ENCODE measurements around the gene CENATAC.
"Not testable (repeated sequence)": the region's sequence is repeated elsewhere in the genome, so short reads cannot be mapped to it uniquely, and the experiment has no call there.

CENATAC gene

DNA sequence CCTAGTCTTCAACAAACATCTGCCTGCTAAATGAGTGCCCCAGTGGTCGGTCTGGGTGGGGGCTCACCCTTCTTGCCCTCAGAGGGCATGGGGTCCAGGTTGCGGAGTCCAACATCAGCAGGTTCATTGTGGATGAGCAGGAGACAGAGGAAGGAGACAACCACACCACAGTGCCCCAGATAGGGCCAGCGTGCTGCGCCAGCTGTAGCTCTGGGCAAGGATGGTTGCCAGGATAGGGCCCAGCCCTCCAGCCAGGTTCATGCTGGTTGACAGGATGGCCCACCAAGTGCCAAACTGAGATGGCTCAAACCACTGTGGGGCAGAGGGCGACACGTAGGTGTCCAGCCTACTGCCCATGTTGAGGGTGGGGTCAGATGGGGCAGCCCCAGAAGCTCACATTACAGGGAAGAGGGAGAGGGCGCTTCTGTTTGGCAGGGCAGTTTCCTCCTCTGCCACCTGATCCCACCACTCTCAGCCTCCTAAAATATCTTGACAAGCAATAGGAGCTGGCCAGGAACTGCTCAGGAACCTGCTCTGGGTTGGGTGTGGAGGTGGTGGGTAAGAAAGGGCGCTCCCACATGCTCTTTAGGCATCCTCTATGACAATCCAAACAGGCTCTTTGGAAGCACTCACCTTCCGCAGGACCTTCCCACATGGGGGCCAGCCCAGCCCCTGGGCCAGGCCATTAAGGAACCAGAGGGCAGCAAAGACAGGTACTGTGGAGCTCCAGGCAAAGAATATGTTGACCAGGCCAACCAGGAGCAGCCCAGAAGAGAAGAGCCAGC, 29.8 kb downstream of the CENATAC start:
- no peak for DNase-seq

GRCh38 chr11:119028346-119029068, 30.6 kb downstream of the CENATAC start:
- no peak for DNase-seq

GRCh38 chr11:119029069-119029339, 31.1 kb downstream of the CENATAC start:
- no peak for DNase-seq

DNA sequence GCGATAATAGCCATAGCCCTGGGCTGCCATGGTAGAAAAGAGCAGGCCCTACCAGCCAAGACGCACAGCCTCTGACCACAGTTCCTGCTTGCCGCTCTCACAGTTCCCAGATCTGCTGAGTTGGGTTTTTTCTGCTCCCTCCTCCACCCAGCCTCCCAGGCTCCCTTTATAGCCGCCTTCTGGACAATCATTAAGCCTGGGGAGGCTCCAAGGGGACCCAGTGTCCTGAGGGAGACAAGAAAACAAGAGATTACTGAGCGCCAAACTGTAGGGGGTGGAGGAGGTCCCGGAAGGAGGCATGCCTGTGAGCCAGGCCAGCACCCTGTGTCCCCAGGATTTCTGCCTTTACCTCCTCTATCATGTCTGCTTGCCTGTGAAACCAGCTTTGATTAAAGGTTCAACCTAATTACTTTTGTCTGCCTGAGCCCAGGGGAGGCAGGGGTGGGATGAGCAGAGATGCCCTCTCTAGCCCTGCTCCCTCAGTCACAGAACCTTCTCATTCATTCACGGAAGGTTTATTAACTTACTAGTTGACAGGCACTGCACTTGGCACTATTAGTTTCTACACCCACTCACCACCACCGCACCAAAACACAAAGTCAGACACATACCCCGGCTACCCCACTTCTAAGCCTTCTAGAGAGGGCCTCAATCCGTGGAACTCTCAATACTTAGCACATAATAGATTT, 31.5 kb downstream of the CENATAC start:
- peak; percentile 52 to 67 for DNase-seq

DNA sequence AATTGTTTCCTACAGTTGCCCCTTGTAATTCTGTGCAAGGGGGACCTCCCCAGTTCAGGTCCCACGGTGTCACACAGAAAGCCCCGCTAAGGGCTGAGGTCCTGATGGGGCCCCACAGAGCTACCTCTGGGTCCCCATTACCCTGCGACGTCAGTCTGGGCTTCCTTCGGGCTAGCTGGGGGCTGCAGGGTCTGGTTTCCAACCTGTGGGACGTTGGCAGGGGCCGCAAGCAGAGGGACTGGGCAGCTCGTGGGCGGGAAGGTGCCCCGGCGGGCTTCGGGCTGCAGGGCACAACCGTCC, 32.0 kb downstream of the CENATAC start:
- DNase-seq = no peak

DNA sequence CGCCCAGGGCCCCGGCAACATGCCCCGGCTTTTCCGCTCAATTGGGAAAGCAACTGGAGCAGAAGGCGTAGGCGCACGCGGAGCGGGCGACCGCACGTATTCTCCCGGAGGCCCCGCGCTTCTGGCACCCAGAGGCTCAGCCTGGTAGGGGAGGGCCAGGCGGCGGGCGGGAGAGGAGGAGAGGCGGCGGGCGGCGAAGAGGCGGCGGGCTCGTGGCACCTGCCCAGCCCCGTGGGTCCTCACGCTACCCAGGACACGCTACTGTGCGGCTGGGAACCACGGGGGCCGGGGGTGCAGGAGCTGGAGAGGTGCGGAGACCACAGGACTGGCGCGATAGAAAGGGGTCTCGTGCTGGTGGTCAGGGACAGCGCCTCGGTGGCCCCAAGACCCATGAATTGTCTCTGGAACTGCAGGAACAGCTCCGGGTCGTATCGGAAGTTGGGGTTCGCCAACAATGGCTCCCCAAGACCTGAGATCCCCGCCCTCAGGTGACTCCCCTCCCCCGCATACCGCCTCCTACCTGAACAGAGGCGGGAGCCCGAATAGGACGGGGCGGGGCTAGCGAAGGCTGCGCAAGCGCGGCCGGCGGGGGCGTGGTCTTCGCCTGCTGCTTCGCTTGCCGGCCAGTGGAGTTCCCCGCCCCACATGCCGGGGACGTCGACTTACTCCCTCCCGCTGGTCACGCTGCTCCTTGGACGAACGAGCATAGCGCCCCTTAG, 32.5 kb downstream of the CENATAC start, which contains the start of gene SLC37A4:
SLC37A4 (minus strand) TSS at position 549 of the 719 bp plus-strand sequence.
- peak; percentile 97 to 100 for DNase-seq

DNA sequence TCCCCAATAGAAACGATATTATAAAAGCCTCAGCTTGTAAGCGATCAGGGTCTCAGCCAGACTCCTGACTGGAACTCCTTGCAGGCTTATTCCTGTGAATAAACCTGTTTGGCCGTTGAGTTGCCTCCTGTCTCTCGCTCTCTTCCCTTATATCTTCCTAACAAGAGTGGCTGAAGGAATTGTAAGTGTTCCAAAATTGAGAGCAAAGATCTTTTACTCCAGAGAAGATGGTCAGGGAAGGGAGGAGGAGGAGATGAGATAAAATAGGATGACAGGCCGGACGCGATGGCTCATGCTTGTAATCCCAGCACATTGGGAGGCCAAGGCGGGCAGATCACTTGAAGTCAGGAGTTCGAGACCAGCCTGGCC, 34.0 kb downstream of the CENATAC start:
- no peak for DNase-seq

DNA sequence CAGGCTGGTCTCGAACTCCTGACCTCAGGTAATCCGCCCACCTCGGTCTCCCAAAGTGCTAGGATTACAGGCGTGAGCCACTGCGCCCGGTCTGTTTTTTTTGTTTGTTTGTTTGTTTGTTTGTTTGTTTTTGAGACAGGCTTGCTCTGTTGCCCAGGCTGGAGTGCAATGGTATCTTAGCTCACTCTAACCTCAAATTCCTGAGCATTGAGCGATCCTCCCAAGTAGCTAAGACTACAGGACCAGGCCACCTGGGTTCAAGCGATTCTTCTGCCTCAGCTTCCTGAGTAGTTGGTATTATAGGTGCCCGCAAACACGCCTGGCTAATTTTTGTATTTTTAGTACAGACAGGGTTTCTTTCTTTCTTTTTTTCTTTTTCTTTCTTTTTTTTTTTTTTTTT, 35.5 kb downstream of the CENATAC start:
- DNase-seq = not testable (repeated sequence)

DNA sequence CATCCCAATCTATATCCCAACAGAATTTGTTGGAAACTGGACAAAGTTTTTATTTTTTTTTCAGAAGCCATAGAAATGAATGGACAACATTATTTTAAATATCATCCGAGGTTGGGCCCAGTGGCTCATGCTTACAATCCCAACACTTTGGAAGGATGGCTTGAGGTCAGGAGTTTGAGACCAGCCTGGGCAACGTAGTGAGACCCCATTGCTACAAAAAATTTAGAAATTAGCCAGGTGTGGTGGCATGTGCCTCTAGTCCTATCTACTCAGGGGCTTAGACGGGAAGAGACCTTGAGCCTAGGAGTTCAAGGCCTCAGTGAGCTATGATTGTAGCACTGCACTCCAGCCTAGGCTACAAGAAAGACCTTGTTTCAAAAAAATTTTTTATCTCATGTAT, 36.9 kb downstream of the CENATAC start:
- DNase-seq = no peak

DNA sequence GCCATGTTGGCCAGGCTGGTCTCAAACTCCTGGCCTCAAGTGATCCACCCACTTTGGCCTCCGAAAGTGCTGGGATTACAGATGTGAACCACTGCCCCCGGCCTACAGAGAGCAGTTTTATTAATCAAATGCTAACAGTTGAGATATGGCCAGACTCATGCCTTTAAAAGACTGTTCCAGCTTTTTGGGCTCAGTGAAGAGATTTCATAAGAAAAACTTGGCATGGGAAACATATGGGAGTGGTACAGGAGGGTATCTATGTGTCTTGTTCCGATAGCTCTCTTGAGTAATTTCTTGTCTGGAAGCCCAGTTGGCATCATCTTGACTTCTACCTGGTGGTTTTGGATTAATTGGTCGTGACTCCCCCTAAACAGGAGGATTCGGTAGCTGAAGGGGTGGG, 40.9 kb downstream of the CENATAC start:
- DNase-seq = no peak

- not testable (repeated sequence) for DNase-seq
Measured at GRCh38 chr11:119039471-119039870, 41.5 kb downstream of the CENATAC start.

DNA sequence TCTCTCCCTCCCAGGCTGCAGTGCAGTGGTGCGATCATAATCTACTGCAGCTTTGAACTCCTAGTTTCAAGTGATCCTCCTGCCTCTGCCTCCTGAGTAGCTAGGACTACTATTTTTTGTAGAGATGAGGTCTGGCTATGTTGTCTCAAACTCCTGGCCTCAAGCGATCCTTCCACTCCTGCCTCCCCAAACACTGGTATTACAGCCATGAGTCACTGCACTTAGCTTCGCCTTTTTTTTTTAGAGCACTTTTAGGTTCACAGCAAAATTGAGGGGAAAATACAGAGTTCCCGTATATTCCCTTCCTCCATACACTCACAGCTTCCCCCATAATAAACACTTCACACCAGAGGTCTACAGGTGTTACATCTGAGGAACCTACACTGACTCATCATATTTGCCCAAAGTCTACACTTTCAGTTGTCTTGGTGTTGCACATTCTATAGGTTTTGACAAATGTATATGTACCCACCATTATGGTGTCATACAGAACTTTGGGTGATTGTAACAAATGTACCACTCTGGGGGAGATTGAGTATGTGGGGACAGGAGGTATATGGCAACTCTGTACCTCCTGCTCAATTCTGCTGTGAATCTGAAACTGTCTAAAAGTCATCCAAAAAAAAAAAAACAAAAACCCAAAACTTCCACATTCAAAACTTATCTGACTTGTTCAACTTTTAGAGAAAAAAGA, 44.0 kb downstream of the CENATAC start:
- DNase-seq = no peak

- no peak for DNase-seq
Measured at GRCh38 chr11:119042927-119043326, 45.0 kb downstream of the CENATAC start.

- DNase-seq = no peak
Measured at GRCh38 chr11:119044708-119045107, 46.8 kb downstream of the CENATAC start.

- no peak for DNase-seq
Measured at GRCh38 chr11:119046489-119046888, 48.6 kb downstream of the CENATAC start.

GRCh38 chr11:119047205-119047604, 49.3 kb downstream of the CENATAC start:
- no peak for DNase-seq

- no peak for DNase-seq
Measured at GRCh38 chr11:119048644-119049043, 50.7 kb downstream of the CENATAC start.

- no peak for DNase-seq
Measured at GRCh38 chr11:119049081-119049480, 51.1 kb downstream of the CENATAC start.

DNA sequence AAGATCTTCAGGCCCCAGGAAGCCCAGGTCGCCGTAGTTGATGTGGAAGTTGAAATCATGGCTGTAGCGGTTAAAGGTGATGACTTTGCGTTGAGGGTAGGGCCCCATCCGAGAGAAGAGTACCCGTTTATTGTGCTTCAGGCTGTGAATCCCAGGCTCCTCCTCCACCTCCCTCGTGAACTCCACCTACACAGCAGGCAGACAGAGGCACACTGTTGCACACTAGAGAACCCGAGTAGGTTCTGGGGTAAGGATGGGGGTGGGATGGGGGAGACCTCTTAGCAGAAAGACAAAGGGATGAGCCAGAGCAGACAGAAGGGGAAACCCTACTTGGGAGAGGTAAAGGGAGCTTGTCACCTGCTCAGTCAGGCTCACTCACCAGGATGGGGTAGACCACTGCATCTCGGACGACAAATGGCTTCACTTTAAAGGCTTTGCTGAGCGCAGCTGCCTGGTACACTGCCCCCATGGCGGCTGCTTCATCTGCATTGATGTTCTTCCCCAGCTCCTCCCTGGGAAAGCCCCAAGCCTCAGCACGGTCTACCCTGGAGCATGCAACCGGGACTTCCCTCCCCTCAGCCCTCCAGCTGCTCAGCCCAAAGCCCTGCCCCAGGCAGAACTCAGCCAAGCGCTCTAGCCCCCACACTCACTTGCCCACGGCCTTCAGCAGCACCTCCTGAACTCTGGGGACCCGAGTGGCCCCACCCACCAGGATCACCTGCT, 53.7 kb downstream of the CENATAC start:
- DNase-seq = peak in 1 of 2 donors; percentile 28

DNA sequence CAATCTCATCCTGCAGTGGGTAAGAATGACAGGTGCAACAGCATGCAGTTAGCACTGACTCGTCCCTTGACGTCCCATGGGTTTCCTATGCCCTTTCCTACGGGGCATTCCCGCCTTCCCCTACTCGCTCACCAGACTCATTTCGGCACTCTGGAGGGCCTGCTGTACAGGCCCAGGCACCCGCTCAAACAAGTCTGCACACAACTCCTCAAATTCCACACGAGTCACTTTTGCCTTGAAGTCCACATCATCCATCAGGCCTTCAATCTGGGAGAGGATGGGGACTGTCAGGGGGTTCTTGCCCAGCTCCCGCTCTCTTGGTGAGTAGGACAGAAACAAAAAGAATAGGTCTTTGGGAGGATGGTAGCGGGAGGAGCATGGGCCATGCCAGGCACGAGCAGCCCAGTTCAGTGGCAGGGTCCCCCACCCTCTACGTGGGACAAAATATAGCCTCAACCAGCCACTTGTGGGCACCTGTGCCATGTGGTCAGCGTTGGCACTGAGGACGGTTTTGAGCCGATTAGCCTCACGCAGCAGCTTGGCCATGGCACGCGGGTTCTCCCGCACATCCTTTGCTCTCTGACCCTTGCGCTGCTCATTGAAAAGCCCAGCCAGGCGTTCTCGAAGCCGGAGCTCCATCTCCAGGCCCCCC, 54.4 kb downstream of the CENATAC start:
- no peak for DNase-seq

DNA sequence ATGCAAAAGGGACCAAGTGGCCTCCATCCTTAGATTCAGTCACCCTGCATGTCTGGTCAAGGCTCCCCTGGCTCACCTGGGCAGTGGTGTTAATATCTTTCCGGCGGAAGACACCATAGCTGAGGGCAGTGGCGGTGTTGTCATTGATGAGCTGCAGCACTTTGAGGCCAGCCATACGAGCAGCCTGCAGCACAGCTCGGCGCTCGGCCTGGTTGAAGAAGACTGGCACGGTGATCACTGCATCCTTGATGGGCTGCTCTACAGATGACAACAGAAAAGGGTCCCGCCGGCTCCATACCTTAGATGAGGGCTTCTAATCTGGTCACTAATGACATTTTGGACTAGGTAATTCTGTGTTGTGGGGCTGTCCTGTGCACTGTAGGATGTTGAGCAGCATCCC, 56.5 kb downstream of the CENATAC start:
- no peak for DNase-seq

DNA sequence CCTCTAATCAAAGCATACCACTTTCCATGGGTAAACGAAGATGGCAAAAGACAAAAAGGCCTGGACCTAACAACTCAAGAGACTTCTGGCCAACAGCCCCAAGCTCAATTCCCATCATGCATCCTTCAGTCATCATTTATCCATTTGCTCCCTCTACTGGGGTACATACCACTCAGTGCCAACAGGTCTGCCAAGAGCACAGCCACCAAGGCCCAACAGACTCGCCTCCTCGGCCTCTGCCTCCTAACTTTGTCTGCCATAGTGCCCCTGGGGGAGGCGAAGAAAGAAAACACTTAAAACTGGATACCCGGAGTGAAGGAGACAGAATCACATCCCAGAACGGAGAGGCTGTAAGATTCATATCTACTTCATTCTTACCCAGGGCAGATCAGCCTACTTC, 58.0 kb downstream of the CENATAC start:
- peak in 1 of 2 donors; percentile 20 for DNase-seq

Measured in stimulated activated CD4-positive, alpha-beta T cell treated with anti-CD3 and anti-CD28 coated beads, Interleukin-2, amount 100 ng/mL, for 24 hours (primary cell).